Smooth muscle cell (in vitro differentiated cells): Measurements from ENCODE around the gene ADSS2. TPM values are rescaled to one million over a fixed set of nuclear protein-coding genes. Genes with fewer than 3 reads are reported as not detected.

Experiments
- DNase-seq: peaks from one replicate; lab custom pipeline; 2025; ENCODE audit not compliant: unreplicated experiment; lab: John Stamatoyannopoulos, UW
- H2AFZ ChIP-seq: fragments of 200-600 bp; sonication (generic); 2 replicates; pipeline ENCODE4 v1.6.0; 2016; ENCODE audit warnings: antibody characterized with exemption, low read depth, mild to moderate bottlenecking
- H3F3A ChIP-seq: fragments of 200-600 bp; sonication (generic); 2 replicates; pipeline ENCODE4 v1.6.0; 2017; ENCODE audit warnings: antibody characterized with exemption, low read depth
- H3K27ac ChIP-seq: fragments of 200-600 bp; sonication (generic); 2 replicates; pipeline ENCODE4 v1.5.1; 2016; ENCODE audit warnings: low read depth, mild to moderate bottlenecking
- H3K27me3 ChIP-seq: fragments of 200-600 bp; sonication (generic); 2 replicates; pipeline ENCODE4 v1.6.1; 2016; ENCODE audit warnings: low read depth, mild to moderate bottlenecking
- H3K36me3 ChIP-seq: fragments of 200-600 bp; sonication (generic); 2 replicates; pipeline ENCODE4 v1.5.1; 2016; ENCODE audit warnings: low read depth
- H3K4me1 ChIP-seq: fragments of 200-600 bp; sonication (generic); 2 replicates; pipeline ENCODE4 v1.5.1; 2016; ENCODE audit warnings: low read depth
- H3K4me2 ChIP-seq: fragments of 200-600 bp; sonication (generic); 2 replicates; pipeline ENCODE4 v1.6.0; 2016; ENCODE audit warnings: mild to moderate bottlenecking
- H3K4me3 ChIP-seq: fragments of 200-600 bp; sonication (generic); 2 replicates; pipeline ENCODE4 v1.5.1; 2016; ENCODE audit warnings: mild to moderate bottlenecking
- H3K79me2 ChIP-seq: fragments of 200-600 bp; sonication (generic); 2 replicates; pipeline ENCODE4 v1.6.0; 2016; ENCODE audit warnings: low read depth, mild to moderate bottlenecking
- H3K9ac ChIP-seq: fragments of 200-600 bp; sonication (generic); 2 replicates; pipeline ENCODE4 v1.6.0; 2016; ENCODE audit warnings: low read depth
- H3K9me3 ChIP-seq: fragments of 200-600 bp; sonication (generic); replicated peaks from 2 replicates; pipeline ENCODE4 v1.5.1; 2016; ENCODE audit warnings: low read depth
- H4K20me1 ChIP-seq: fragments of 200-600 bp; sonication (generic); 2 replicates; pipeline ENCODE4 v1.6.0; 2016; ENCODE audit warnings: low read depth
- WGBS: methylation state at CpG from one replicate; pipeline ENCODE4 v1.1.7; 2016; ENCODE audit warnings: low lambda C conversion rate; 5-methylcytosine and 5-hydroxymethylcytosine counted together
- polyA plus RNA-seq: library from polyadenylated mRNA; unstranded; fragments of >200 nt; fragmentation: Nextera tagmentation; extraction: Ambion mirVana; gene quantifications from 2 replicates; pipeline ENCODE4 v1.2.1, GENCODE V29; 2016
- total RNA-seq: library from RNA; depleted of rRNA; stranded (reverse); fragments of >200 nt; gene quantifications from 2 replicates; pipeline ENCODE4 v1.2.3, GENCODE V29; 2014
- TF ChIP-seq, protein P1 (sequence below): fragments of 200-600 bp; sonication (generic); IDR thresholded peaks from 2 replicates; pipeline ENCODE4 v1.5.1; 2017; ENCODE audit warnings: borderline replicate concordance, mild to moderate bottlenecking, antibody characterized with exemption; ENCODE audit not compliant: insufficient read depth, poor library complexity, severe bottlenecking

Gene ADSS2
- total and polyA plus RNA-seq, 2 experiments from 2014 or later = 13.8 to 35.1 TPM

DNA sequence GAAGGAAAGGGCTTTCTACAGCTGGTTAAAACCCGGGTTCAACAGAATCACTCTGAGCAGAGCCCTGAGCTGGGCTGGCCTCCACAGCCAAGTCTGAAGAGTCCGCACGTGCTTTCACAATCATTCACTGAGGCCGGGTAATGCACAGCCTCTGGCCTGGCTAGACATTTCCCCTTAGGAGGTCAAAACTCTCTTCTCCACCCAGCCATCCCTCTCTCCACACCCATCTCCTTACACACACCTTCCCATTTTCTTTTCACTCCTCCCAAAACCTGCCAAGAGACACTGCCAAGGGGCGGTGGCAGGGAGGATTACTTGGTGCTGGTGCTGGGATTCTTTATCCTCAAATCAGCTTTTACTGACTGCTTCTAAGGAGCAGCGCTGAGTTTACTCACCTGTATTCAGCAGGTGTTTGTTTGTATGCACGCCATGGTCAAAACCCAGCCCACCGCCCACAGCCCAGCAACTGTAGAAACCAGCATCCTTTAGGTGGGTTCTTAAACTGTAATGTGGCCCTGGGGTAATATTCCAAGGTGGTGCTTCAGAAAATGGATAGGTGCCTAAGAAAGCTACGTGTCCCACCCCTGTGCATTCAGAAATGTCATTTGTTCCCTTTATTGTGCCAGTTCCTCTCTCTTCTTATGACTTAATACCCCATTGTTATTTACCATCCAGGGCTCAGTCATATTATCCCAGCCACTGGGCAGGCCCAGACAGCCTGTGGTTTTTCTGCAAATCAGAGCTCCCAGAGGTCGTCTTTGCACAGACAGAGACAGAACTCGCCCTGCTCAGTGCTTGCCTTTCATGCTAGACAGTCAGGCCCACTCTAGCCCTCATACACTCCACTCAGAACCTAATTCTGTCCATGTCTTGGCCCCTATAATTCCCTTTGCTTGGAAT lies 80.2 kb downstream of the ADSS2 start:
- Histone ChIP-seq H3K9ac (no peak overlapping the region), H2AFZ (no peak overlapping the region), H3K4me2 (no peak overlapping the region), H3K27me3 (no peaks in the 10 kb centered on the region), H3K4me3 (no peak overlapping the region), H3F3A (no peaks in the 10 kb centered on the region), H3K4me1 (peaks cover 12% of the 10 kb centered on the region), H3K36me3 (no peaks in the 10 kb centered on the region), H3K9me3 (no peaks in the 10 kb centered on the region), H3K79me2 (no peaks in the 10 kb centered on the region), H3K27ac (no peak overlapping the region), H4K20me1 (no peaks in the 10 kb centered on the region)
- no peak for DNase-seq
- TF ChIP-seq, protein P1, sequence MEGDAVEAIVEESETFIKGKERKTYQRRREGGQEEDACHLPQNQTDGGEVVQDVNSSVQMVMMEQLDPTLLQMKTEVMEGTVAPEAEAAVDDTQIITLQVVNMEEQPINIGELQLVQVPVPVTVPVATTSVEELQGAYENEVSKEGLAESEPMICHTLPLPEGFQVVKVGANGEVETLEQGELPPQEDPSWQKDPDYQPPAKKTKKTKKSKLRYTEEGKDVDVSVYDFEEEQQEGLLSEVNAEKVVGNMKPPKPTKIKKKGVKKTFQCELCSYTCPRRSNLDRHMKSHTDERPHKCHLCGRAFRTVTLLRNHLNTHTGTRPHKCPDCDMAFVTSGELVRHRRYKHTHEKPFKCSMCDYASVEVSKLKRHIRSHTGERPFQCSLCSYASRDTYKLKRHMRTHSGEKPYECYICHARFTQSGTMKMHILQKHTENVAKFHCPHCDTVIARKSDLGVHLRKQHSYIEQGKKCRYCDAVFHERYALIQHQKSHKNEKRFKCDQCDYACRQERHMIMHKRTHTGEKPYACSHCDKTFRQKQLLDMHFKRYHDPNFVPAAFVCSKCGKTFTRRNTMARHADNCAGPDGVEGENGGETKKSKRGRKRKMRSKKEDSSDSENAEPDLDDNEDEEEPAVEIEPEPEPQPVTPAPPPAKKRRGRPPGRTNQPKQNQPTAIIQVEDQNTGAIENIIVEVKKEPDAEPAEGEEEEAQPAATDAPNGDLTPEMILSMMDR = no peak
- WGBS = 76% methylated on average over 11 of the region's 11 CpGs

DNA sequence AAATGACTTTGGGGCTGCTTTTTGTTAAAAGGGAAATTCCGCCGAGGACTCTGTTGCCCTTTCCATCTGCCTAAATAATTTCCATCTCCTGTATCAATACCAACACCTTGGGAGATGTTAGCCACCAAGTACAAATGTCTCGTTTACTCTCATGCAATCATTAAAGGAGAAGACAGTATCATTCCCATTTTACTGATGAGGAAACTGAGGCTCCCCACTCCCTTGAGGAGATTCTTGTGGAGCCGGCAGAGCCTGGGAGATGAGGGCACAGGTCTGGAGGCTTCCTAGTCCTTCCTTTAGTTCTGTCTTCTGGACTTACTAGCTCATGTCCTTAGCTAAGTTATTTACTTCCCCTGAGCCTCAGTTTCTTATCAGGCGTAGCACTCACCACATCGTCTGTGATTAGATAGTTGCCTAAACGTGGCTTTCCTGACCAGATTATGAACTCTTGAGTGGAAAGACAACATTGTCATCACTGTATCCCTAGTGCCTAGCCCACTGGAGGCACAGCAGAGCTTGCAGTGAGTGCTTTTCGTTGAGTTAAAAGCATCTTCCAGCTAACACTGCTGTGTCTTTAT lies 81.6 kb downstream of the ADSS2 start:
- Histone ChIP-seq H2AFZ (no peak overlapping the region), H4K20me1 (no peaks in the 10 kb centered on the region), H3K9me3 (no peaks in the 10 kb centered on the region), H3K79me2 (no peaks in the 10 kb centered on the region), H3K4me3 (no peak overlapping the region), H3K9ac (no peak overlapping the region), H3K4me2 (no peak overlapping the region), H3K36me3 (no peaks in the 10 kb centered on the region), H3K27ac (no peak overlapping the region), H3F3A (no peaks in the 10 kb centered on the region), H3K4me1 (peaks cover 12% of the 10 kb centered on the region), H3K27me3 (no peaks in the 10 kb centered on the region)
- TF ChIP-seq, protein P1 = no peak
- 58% methylated on average over 8 of the region's 8 CpGs for WGBS
- DNase-seq = no peak

DNA sequence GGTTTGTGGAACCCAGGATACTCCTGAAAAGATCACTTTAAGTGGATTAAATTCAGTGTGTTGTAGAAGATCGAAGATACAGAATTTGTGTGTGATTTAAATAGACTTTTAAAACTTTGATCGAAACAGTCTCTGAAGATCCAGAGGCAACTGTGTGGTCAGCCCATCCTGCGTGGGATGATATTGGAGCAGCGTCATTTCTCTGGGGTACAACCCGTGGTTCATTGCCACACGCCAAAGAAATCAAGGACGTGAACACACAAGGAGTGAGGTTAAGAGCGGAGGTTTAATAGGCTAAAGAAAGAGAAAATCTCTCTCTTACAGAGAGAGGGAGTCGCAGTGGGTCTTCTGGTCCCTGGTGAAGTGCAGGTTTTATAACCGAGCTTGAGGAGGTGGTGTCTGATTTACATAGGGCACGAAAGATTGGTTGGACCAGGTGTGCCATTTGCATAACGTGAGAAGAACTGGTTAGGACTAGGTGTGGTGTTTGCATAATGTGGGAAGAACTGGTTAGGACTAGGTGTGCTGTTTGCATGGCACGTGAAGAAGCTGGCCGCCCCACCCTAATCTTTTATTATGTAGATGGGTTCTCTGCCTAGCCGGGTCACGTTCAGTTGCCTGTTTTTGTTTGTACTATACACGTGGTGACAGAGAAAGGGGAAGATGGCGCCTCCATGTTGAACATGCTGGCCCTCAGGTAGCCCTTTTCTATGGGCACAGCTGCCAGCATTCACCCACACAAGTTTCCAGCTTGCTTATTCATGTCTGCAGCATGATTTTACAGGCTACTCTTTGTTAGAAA lies 82.3 kb downstream of the ADSS2 start:
- Histone ChIP-seq H3K4me1 (peaks cover 12% of the 10 kb centered on the region), H3K79me2 (no peaks in the 10 kb centered on the region), H3F3A (no peaks in the 10 kb centered on the region), H3K27ac (no peak overlapping the region), H3K9ac (no peak overlapping the region), H3K9me3 (no peaks in the 10 kb centered on the region), H3K36me3 (no peaks in the 10 kb centered on the region), H3K4me3 (no peak overlapping the region), H3K4me2 (no peak overlapping the region), H4K20me1 (no peaks in the 10 kb centered on the region), H3K27me3 (no peaks in the 10 kb centered on the region), H2AFZ (no peak overlapping the region)
- no peak for DNase-seq
- WGBS = 76% methylated on average over 18 of the region's 18 CpGs
- TF ChIP-seq, protein P1 = no peak
